22Rv1 (cell line): Measurements from ENCODE around the gene MTRF1.

Experiments
- CTCF ChIP-seq: fragments of 450-650 bp; IDR thresholded peaks from 2 replicates; pipeline ENCODE4 v1.5.1; 2017; ENCODE audit warnings: mild to moderate bottlenecking
- ZFX ChIP-seq: fragments of 450-650 bp; IDR thresholded peaks from 2 replicates; pipeline ENCODE4 v1.6.1; 2017; ENCODE audit warnings: antibody characterized with exemption, borderline replicate concordance

GRCh38 chr13:41273831-41274441, 10.6 kb upstream of the MTRF1 start:
- TF ChIP-seq CTCF: no peak
- no peak for TF ChIP-seq ZFX
